Mesendoderm (in vitro differentiated cells): ENCODE data around the gene MAGED1. TPM values are rescaled to one million over a fixed set of nuclear protein-coding genes. Genes with fewer than 3 reads are reported as not detected.
A peak's percentile ranks its signal among the peaks of the same experiment; 100 is the strongest.

Experiments
- DNase-seq: peaks from one replicate; pipeline ENCODE4 v3.0.0; 2013
- H2AK5ac ChIP-seq: 2 replicates; pipeline ENCODE4 v1.6.1; 2013; ENCODE audit warnings: low read length, inconsistent platforms
- H2BK120ac ChIP-seq: 2 replicates; pipeline ENCODE4 v1.6.1; 2013; ENCODE audit warnings: low read depth, mild to moderate bottlenecking, low read length, moderate library complexity, mixed read lengths
- H2BK15ac ChIP-seq: replicated peaks from 2 replicates; pipeline ENCODE4 v1.6.1; 2013; ENCODE audit warnings: low read depth, mild to moderate bottlenecking, moderate library complexity
- H2BK5ac ChIP-seq: 2 replicates; pipeline ENCODE4 v1.6.1; 2013; ENCODE audit warnings: low read length, inconsistent platforms
- H3K18ac ChIP-seq: 2 replicates; pipeline ENCODE4 v1.6.1; 2013; ENCODE audit warnings: mild to moderate bottlenecking, low read length, mixed read lengths
- H3K23ac ChIP-seq: one replicate; pipeline ENCODE4 v1.6.1; 2013; ENCODE audit warnings: low read length
- H3K27ac ChIP-seq: 2 replicates; pipeline ENCODE4 v1.5.1; 2013; ENCODE audit warnings: low read depth, mild to moderate bottlenecking, inconsistent platforms, low read length, moderate library complexity
- H3K27me3 ChIP-seq: 2 replicates; pipeline ENCODE4 v1.6.1; 2013; ENCODE audit warnings: low read length, control low read depth, mild to moderate bottlenecking, inconsistent platforms; ENCODE audit not compliant: insufficient read depth, poor library complexity
- H3K36me3 ChIP-seq: 2 replicates; pipeline ENCODE4 v1.6.1; 2013; ENCODE audit warnings: low read length, inconsistent platforms; ENCODE audit not compliant: control insufficient read depth, insufficient read depth
- H3K4ac ChIP-seq: one replicate; pipeline ENCODE4 v1.6.1; 2013; ENCODE audit warnings: low read depth, mild to moderate bottlenecking, low read length, moderate library complexity
- H3K4me1 ChIP-seq: 2 replicates; pipeline ENCODE4 v1.6.1; 2013; ENCODE audit warnings: low read depth, low read length, inconsistent platforms; ENCODE audit not compliant: control insufficient read depth
- H3K4me2 ChIP-seq: 2 replicates; pipeline ENCODE4 v1.6.1; 2013; ENCODE audit warnings: low read length
- H3K4me3 ChIP-seq: 2 replicates; pipeline ENCODE4 v1.5.1; 2013; ENCODE audit warnings: mild to moderate bottlenecking, low read length
- H3K56ac ChIP-seq: one replicate; pipeline ENCODE4 v1.6.1; 2013; ENCODE audit warnings: low read length
- H3K79me1 ChIP-seq: 2 replicates; pipeline ENCODE4 v1.6.1; 2013; ENCODE audit warnings: low read length, inconsistent platforms
- H3K79me2 ChIP-seq: 2 replicates; pipeline ENCODE4 v1.6.1; 2013; ENCODE audit warnings: mild to moderate bottlenecking, low read length; ENCODE audit not compliant: control insufficient read depth, insufficient read depth
- H3K9ac ChIP-seq: 2 replicates; pipeline ENCODE4 v1.6.1; 2013; ENCODE audit warnings: low read length, inconsistent platforms
- H4K5ac ChIP-seq: one replicate; pipeline ENCODE4 v1.6.1; 2013; ENCODE audit warnings: low read length
- H4K8ac ChIP-seq: one replicate; pipeline ENCODE4 v1.6.1; 2013; ENCODE audit warnings: low read depth, mild to moderate bottlenecking, control low read depth, low read length, moderate library complexity
- whole genome bisulfite sequencing: extraction: QIAGEN DNeasy Blood & Tissue Kit; methylation state at CpG from one replicate; pipeline ENCODE4 v1.1.7; 2013; ENCODE audit warnings: low lambda C conversion rate, missing lambda C conversion rate; ENCODE audit not compliant: insufficient coverage; ENCODE audit errors: extremely low coverage; 5-methylcytosine and 5-hydroxymethylcytosine counted together
- polyA plus RNA-seq, 2 experiments: library from polyadenylated mRNA; stranded (reverse); fragments of 200-250 nt; gene quantifications; one replicate each; pipeline ENCODE4 v1.2.3, GENCODE V29; 2013

The MAGED1 gene, protein sequence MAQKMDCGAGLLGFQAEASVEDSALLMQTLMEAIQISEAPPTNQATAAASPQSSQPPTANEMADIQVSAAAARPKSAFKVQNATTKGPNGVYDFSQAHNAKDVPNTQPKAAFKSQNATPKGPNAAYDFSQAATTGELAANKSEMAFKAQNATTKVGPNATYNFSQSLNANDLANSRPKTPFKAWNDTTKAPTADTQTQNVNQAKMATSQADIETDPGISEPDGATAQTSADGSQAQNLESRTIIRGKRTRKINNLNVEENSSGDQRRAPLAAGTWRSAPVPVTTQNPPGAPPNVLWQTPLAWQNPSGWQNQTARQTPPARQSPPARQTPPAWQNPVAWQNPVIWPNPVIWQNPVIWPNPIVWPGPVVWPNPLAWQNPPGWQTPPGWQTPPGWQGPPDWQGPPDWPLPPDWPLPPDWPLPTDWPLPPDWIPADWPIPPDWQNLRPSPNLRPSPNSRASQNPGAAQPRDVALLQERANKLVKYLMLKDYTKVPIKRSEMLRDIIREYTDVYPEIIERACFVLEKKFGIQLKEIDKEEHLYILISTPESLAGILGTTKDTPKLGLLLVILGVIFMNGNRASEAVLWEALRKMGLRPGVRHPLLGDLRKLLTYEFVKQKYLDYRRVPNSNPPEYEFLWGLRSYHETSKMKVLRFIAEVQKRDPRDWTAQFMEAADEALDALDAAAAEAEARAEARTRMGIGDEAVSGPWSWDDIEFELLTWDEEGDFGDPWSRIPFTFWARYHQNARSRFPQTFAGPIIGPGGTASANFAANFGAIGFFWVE
- polyA plus RNA-seq (2013, experiment 1 of 2) = 153 TPM
- 151 TPM for polyA plus RNA-seq (2013, experiment 2 of 2)

DNA sequence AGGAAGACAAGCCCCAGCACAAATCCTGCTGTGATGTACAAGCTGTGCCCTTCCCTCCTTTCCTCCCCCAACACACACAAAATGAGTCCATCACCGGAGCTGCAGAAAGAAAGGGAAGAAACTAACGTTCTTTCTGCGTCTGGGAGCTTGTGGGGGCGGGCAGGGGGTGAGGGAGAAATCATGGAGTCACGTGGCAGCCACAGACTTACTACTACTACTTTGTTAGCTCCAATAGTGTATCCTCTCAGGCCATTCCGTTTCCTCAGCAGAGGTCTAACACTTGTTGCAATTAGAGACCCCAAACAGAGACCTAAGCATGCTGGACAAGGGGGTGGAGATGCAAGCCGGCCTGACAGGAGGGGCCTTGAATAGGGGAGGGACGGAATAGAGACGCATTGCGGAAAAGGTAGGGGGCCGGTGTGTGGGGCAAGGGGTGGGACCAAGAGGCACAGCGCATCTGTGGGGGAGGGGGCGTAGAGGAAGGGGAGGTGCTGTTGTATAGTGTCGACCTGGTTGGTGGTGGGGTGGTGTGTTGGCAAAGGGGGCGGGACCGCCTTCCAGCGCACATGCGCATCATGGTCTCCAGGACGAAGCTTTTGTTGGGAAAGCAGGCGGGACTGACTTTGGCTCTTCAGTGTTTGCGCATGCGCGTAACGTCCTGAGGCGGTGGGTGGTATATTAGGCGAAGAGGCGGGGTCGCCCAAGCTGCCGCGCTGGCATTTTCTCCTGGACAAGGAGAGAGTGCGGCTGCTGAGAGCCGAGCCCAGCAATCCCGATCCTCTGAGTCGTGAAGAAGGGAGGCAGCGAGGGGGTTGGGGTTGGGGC, at the start of gene MAGED1:
MAGED1 (plus strand) TSS at position 703 of the 825 bp plus-strand sequence. CDS start 682 bp downstream, outside the sequence.
- H3K4me2 ChIP-seq = peak within 1 kb of the TSS; percentile 31
- H4K5ac ChIP-seq = no peak within 1 kb of the TSS
- H3K27ac ChIP-seq = peak within 1 kb of the TSS; percentile 73
- H2BK15ac ChIP-seq = no peak within 1 kb of the TSS
- no CpG with 5 or more reads among the region's 35 CpGs for WGBS
- H4K8ac ChIP-seq = no peak within 1 kb of the TSS
- no peak within 1 kb of the TSS for H3K23ac ChIP-seq
- peak within 1 kb of the TSS; percentile 45 for H2BK5ac ChIP-seq
- H3K9ac ChIP-seq = peak within 1 kb of the TSS; percentile 94
- no peak within 1 kb of the TSS for H3K4ac ChIP-seq
- DNase-seq = peak; percentile 98
- no peaks in the 10 kb centered on the region for H3K4me1 ChIP-seq
- H3K36me3 ChIP-seq = peaks cover 5% of the 10 kb centered on the region
- peaks cover 7% of the 10 kb centered on the region for H3K79me2 ChIP-seq
- H2BK120ac ChIP-seq = no peak within 1 kb of the TSS
- no peaks in the 10 kb centered on the region for H3K27me3 ChIP-seq
- peak within 1 kb of the TSS; percentile 91 for H3K4me3 ChIP-seq
- H3K56ac ChIP-seq = peak within 1 kb of the TSS; percentile 92
- H3K79me1 ChIP-seq = peaks cover 3% of the 10 kb centered on the region
- peak within 1 kb of the TSS; percentile 76 for H3K18ac ChIP-seq
- H2AK5ac ChIP-seq = no peak within 1 kb of the TSS

DNA sequence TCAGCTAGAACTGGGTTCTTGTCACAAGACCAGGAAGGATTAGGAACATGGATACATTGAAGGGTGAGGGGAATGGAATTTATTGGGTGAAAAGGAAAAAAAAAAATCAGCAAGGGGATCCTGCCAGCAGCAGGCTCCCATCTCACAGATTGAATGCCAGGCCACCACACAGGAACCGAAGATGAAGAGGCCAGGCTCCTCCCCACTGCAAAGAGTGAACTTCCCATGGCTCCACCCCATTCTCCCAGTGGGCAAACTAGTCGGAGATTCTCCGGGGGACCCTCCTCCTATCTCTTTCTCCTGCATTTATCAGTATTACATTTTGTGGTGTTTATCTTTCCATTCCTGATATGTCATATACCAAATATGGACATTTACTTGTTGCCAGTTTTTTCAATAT, 46.0 kb upstream of the MAGED1 start:
- Histone ChIP-seq H3K79me1 (no peaks in the 10 kb centered on the region), H2BK15ac (no peak overlapping the region), H3K56ac (no peak overlapping the region), H3K36me3 (no peaks in the 10 kb centered on the region), H4K8ac (no peak overlapping the region), H4K5ac (no peak overlapping the region), H3K18ac (no peak overlapping the region), H3K27me3 (no peaks in the 10 kb centered on the region), H3K27ac (no peak overlapping the region), H2BK5ac (no peak overlapping the region), H3K4me1 (no peaks in the 10 kb centered on the region), H3K9ac (no peak overlapping the region), H3K4me3 (no peak overlapping the region), H3K4ac (no peak overlapping the region), H3K79me2 (peaks cover 5% of the 10 kb centered on the region), H3K23ac (no peak overlapping the region), H2BK120ac (no peak overlapping the region), H2AK5ac (no peak overlapping the region), H3K4me2 (no peak overlapping the region)
- WGBS = no CpG with 5 or more reads among the region's 3 CpGs
- DNase-seq = peak; percentile 29

DNA sequence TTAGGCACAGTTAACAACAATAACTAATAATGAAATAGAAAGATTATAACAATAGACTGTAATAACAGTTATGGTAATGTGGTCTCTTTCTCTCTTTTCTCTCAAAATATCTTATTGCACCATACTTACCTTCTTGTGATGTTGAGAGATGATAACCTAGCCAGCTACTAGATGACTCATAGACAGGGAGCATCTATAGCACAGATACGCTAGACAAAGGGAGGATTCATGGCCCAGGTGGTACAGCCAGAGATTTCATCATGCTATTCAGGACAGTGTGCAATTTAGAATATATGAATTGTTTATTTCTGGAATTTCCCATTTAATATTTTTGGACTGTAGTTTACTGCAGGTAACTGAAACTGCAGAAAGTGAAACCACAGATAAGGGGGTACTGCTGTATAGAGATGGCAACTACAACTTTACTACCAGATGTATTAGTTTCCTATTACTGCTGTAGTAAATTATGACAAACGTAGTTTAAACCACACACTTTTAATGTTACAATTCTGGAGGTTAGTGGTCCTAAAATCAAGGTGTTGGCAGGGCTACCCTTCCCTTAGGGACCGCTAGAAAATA, 41.8 kb upstream of the MAGED1 start:
- H3K4me1 ChIP-seq = peaks cover 5% of the 10 kb centered on the region
- peaks cover 3% of the 10 kb centered on the region for H3K79me2 ChIP-seq
- no peaks in the 10 kb centered on the region for H3K79me1 ChIP-seq
- H2BK120ac ChIP-seq = no peak overlapping the region
- H3K18ac ChIP-seq = no peak overlapping the region
- H3K23ac ChIP-seq = no peak overlapping the region
- H3K4me3 ChIP-seq = no peak overlapping the region
- no peak overlapping the region for H3K4ac ChIP-seq
- H3K27me3 ChIP-seq = no peaks in the 10 kb centered on the region
- no peak for DNase-seq
- H4K8ac ChIP-seq = no peak overlapping the region
- peak overlapping the region; percentile 17 for H3K27ac ChIP-seq
- no CpG with 5 or more reads among the region's 3 CpGs for WGBS
- no peak overlapping the region for H2BK15ac ChIP-seq
- H3K36me3 ChIP-seq = no peaks in the 10 kb centered on the region
- H3K4me2 ChIP-seq = no peak overlapping the region
- H2AK5ac ChIP-seq = no peak overlapping the region
- H2BK5ac ChIP-seq = no peak overlapping the region
- H3K9ac ChIP-seq = peak overlapping the region; percentile 27
- peak overlapping the region; percentile 67 for H3K56ac ChIP-seq
- H4K5ac ChIP-seq = no peak overlapping the region

DNA sequence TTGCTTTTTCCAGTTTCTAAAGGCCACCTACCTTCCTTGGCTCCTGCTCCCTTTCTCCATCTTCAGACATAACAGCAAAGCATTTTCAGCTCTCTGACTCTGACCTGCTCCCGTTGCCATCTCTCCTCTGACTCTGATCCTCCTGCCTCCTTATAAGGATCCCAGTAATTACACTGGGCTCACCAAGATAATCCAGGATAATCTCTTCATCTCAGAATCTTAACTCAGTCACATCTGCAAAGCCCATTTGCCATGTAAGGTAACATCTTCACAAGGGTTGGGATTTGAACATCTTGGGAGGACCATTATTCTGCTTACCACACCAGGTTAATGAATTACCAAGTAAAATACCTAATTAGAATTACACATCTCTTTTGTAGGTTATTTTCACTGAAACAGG, 41.3 kb upstream of the MAGED1 start:
- no peak overlapping the region for H2BK15ac ChIP-seq

DNA sequence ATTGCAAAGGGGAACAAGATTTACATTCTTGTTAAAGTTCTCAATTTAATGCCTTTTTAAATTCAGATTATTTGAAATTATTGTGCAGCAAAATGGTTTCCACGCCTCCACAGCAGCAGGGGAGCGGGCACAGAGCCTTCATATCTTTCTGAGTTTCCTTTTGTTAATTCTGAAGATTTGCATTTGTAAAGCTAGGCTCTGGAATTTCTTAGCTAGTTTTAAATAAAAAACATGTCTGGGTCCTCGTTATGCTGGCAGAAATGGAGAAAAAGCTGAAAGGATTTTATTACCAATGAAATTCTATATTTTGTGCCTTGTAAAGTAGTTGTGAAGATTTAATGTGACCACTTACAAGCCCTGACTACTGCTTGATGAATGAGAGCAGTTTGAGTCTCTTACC, 40.8 kb upstream of the MAGED1 start:
- DNase-seq = peak; percentile 28
- H3K27ac ChIP-seq = no peak overlapping the region
- no peak overlapping the region for H3K23ac ChIP-seq
- H3K4me1 ChIP-seq = peaks cover 5% of the 10 kb centered on the region
- no peak overlapping the region for H4K5ac ChIP-seq
- no peak overlapping the region for H2BK5ac ChIP-seq
- no CpG with 5 or more reads among the region's 3 CpGs for WGBS
- H3K56ac ChIP-seq = no peak overlapping the region
- H3K9ac ChIP-seq = no peak overlapping the region
- no peak overlapping the region for H3K4ac ChIP-seq
- no peaks in the 10 kb centered on the region for H3K79me1 ChIP-seq
- no peaks in the 10 kb centered on the region for H3K27me3 ChIP-seq
- H4K8ac ChIP-seq = no peak overlapping the region
- H2AK5ac ChIP-seq = no peak overlapping the region
- peaks cover 3% of the 10 kb centered on the region for H3K79me2 ChIP-seq
- H3K36me3 ChIP-seq = no peaks in the 10 kb centered on the region
- no peak overlapping the region for H3K18ac ChIP-seq
- no peak overlapping the region for H3K4me3 ChIP-seq
- no peak overlapping the region for H2BK15ac ChIP-seq
- H3K4me2 ChIP-seq = no peak overlapping the region
- H2BK120ac ChIP-seq = no peak overlapping the region

More for the DNA sequence above, 41.3 kb upstream of the MAGED1 start:
- Histone ChIP-seq H3K4me2 (no peak overlapping the region), H4K8ac (no peak overlapping the region), H3K18ac (no peak overlapping the region), H3K23ac (no peak overlapping the region), H2BK5ac (no peak overlapping the region), H2BK120ac (no peak overlapping the region), H3K4me3 (no peak overlapping the region), H3K56ac (peak overlapping the region; percentile 67), H3K27me3 (no peaks in the 10 kb centered on the region), H4K5ac (no peak overlapping the region), H3K9ac (peak overlapping the region; percentile 27), H2AK5ac (no peak overlapping the region), H3K4me1 (peaks cover 5% of the 10 kb centered on the region), H3K4ac (no peak overlapping the region), H3K36me3 (no peaks in the 10 kb centered on the region), H3K79me2 (peaks cover 3% of the 10 kb centered on the region), H3K27ac (peak overlapping the region; percentile 17), H3K79me1 (no peaks in the 10 kb centered on the region)
- DNase-seq = peak; percentile 69
- WGBS = no CpG with 5 or more reads among the region's 1 CpG
